Caco-2 (cell line): ENCODE results near the gene GNG3. TPM values are rescaled to one million over a fixed set of nuclear protein-coding genes. Genes with fewer than 3 reads are reported as not detected.
"Not testable (repeated sequence)": the region's sequence is repeated elsewhere in the genome, so short reads cannot be mapped to it uniquely, and the experiment has no call there.

Source experiments
- BruUV-seq: library from RNA; stranded (reverse); fragments of 400-500 nt; replicated peaks from 2 replicates; lab custom pipeline; 2021; lab: Mats Ljungman, UMichigan
- CTCF ChIA-PET: fragments of 300-600 bp; sonication (Branson Sonifier 250); formaldehyde crosslinking; loops from one replicate; lab custom pipeline; 2022; ENCODE audit warnings: antibody characterized with exemption; lab: Charles Lee
- POLR2A ChIA-PET: fragments of 300-600 bp; sonication (Branson Sonifier 250); formaldehyde crosslinking; loops from one replicate; lab custom pipeline; 2022; ENCODE audit warnings: antibody characterized with exemption; lab: Charles Lee
- DNase-seq, 2 experiments: peaks; one replicate each; pipeline versions ENCODE4 v3.0.0 to v3.0.0-alpha.2; 2020 to 2022
- H3K27me3 ChIP-seq: replicated peaks from 2 replicates; pipeline ENCODE4 v1.6.0; 2011; ENCODE audit warnings: low read length; ENCODE audit not compliant: control insufficient read depth, insufficient read depth
- H3K36me3 ChIP-seq: 2 replicates; pipeline ENCODE4 v1.5.1; 2011; ENCODE audit warnings: low read length; ENCODE audit not compliant: control insufficient read depth, insufficient read depth
- H3K4me1 ChIP-seq: fragments of 250-450 bp; sonication (Bioruptor Pico); 2 replicates; pipeline ENCODE4 v1.5.1; 2020; ENCODE audit warnings: mild to moderate bottlenecking
- H3K4me3 ChIP-seq: 2 replicates; pipeline ENCODE4 v1.5.1; 2011; ENCODE audit warnings: low read depth, mild to moderate bottlenecking, control low read depth, low read length
- H3K9me3 ChIP-seq: fragments of 250-450 bp; sonication (Bioruptor Pico); 2 replicates; pipeline ENCODE4 v1.5.1; 2020; ENCODE audit warnings: mild to moderate bottlenecking, moderate library complexity
- H3K27ac Mint-ChIP-seq: one replicate; pipeline ENCODE4 v1.8.0; 2022; ENCODE audit warnings: mixed read lengths; ENCODE audit not compliant: unreplicated experiment
- H3K27me3 Mint-ChIP-seq: one replicate; pipeline ENCODE4 v1.8.0; 2022; ENCODE audit warnings: mixed read lengths; ENCODE audit not compliant: insufficient read depth, unreplicated experiment
- H3K36me3 Mint-ChIP-seq: one replicate; pipeline ENCODE4 v1.8.0; 2022; ENCODE audit warnings: mild to moderate bottlenecking, mixed read lengths; ENCODE audit not compliant: insufficient read depth, unreplicated experiment
- H3K4me1 Mint-ChIP-seq: one replicate; pipeline ENCODE4 v1.8.0; 2022; ENCODE audit warnings: low read depth, mixed read lengths; ENCODE audit not compliant: unreplicated experiment
- H3K4me3 Mint-ChIP-seq: one replicate; pipeline ENCODE4 v1.8.0; 2022; ENCODE audit warnings: mild to moderate bottlenecking, moderate library complexity, mixed read lengths; ENCODE audit not compliant: unreplicated experiment
- H3K9me3 Mint-ChIP-seq: one replicate; pipeline ENCODE4 v1.8.0; 2022; ENCODE audit warnings: mixed read lengths; ENCODE audit not compliant: unreplicated experiment
- CTCF ChIP-seq, 2 experiments: fragments of 200-600 bp in 1 of 2; IDR thresholded peaks; 1 replicate in 1 of 2; 2 replicates in 1 of 2; pipeline versions ENCODE4 v1.5.1 to v1.8.0; 2011 to 2022; ENCODE audit warnings: antibody characterized with exemption in 1 of 2, control low read depth in 1 of 2, inconsistent platforms in 1 of 2, low read depth in 1 of 2, low read length in 1 of 2, mild to moderate bottlenecking in 1 of 2, moderate library complexity in 1 of 2; ENCODE audit not compliant: insufficient read depth in 1 of 2, severe bottlenecking in 1 of 2, unreplicated experiment in 1 of 2
- intact Hi-C: fragments of 100-400 bp; cut with micrococcal nuclease; formaldehyde crosslinking; loops from one replicate; pipeline ENCODE4 v1.10.0; 2022; ENCODE audit not compliant: unreplicated experiment
- total RNA-seq: library from RNA; stranded (reverse); gene quantifications from 2 replicates; pipeline ENCODE4 v1.2.3, GENCODE V29; 2022

The GNG3 gene
- total RNA-seq, 1 experiment from 2014 or later, result not detected

GRCh38 chr11:62737196-62737595, 29.7 kb downstream of the GNG3 start:
- H3K36me3 ChIP-seq, result no peaks in the 10 kb centered on the region
- CTCF ChIA-PET, result no interaction called here
- no peaks in the 10 kb centered on the region for H3K9me3 Mint-ChIP-seq

DNA sequence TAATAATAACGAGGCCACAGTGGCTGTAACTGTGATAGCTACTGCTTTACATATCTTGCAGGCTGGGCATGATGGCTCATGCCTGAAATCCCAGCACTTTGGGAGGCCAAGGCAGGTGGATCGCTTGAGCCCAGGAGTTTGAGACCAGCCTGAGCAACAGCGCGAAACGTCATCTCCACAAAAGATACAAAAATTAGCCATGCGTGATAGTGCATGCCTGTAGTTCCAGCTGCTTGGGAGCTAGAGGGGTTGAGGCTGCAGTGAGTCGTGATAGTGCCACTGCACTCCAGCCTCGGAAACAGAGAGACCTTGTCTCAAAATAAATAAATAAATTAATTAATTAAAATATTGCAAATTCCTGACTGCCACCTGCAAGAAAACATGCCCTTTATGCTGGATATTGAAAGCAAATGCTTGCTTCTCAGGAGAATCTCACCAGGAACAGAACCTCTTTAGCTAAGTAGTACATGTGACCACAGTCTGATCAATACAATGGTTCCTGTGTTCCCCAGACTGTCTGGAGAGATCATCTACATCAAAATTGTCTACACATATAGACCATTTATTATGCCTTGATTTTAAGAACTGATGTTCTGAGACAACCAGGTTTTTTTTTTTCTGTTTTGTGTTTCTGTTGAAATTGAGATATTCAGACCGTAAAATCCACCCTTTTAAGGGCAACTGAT, 40.1 kb downstream of the GNG3 start:
- DNase-seq, result no peak
- Histone ChIP-seq H3K27me3 (no peaks in the 10 kb centered on the region), H3K9me3 (no peaks in the 10 kb centered on the region), H3K4me1 (no peaks in the 10 kb centered on the region), H3K36me3 (no peaks in the 10 kb centered on the region; the same call in none of the 2 replicates), H3K4me3 (no peak overlapping the region)
- intact Hi-C loops, result no loop called here
- Mint-ChIP-seq H3K27me3 (no peaks in the 10 kb centered on the region), H3K36me3 (peaks cover 5% of the 10 kb centered on the region), H3K27ac (no peak overlapping the region), H3K4me3 (no peak overlapping the region), H3K4me1 (no peaks in the 10 kb centered on the region), H3K9me3 (no peaks in the 10 kb centered on the region)
- ChIA-PET POLR2A (no interaction called here), CTCF (interaction anchor here (1.3 to 1.5 kb wide), 2 partner anchors 22 to 39 kb away, joined by 3 to 4 read pairs; no protein-coding TSS in a partner anchor)
- no TSS peak for BruUV-seq
- TF ChIP-seq CTCF (IDR thresholded peaks at IDR 0.05; ENCODE audit: insufficient read depth in 1 of 2, low read depth in 1 of 2, low read length in 1 of 2, severe bottlenecking in 1 of 2, unreplicated experiment in 1 of 2), result no peak

More at GRCh38 chr11:62737196-62737595, 29.7 kb downstream of the GNG3 start:
- no peaks in the 10 kb centered on the region for H3K9me3 ChIP-seq
- no TSS peak for BruUV-seq
- POLR2A ChIA-PET, result interaction anchor here (0.6 kb wide), 1 partner anchor 45 kb away, joined by 3 read pairs; no protein-coding TSS in a partner anchor
- no peak overlapping the region for H3K4me3 Mint-ChIP-seq
- no peak for DNase-seq
- H3K4me1 ChIP-seq, result no peaks in the 10 kb centered on the region
- H3K27me3 ChIP-seq, result no peaks in the 10 kb centered on the region
- H3K36me3 Mint-ChIP-seq, result peaks cover 62% of the 10 kb centered on the region
- intact Hi-C loops, result no loop called here
- no peaks in the 10 kb centered on the region for H3K4me1 Mint-ChIP-seq
- no peaks in the 10 kb centered on the region for H3K27me3 Mint-ChIP-seq
- H3K4me3 ChIP-seq, result no peak overlapping the region
- no peak for TF ChIP-seq CTCF (IDR thresholded peaks at IDR 0.05; ENCODE audit: insufficient read depth in 1 of 2, low read depth in 1 of 2, low read length in 1 of 2, severe bottlenecking in 1 of 2, unreplicated experiment in 1 of 2)
- H3K27ac Mint-ChIP-seq, result no peak overlapping the region

GRCh38 chr11:62749931-62750330, 42.5 kb downstream of the GNG3 start:
- BruUV-seq, H3K27ac Mint-ChIP-seq, H3K4me3 ChIP-seq, H3K36me3 ChIP-seq, H3K27me3 Mint-ChIP-seq, H3K4me3 Mint-ChIP-seq, H3K4me1 Mint-ChIP-seq, intact Hi-C loops, H3K9me3 ChIP-seq, H3K9me3 Mint-ChIP-seq, H3K27me3 ChIP-seq, H3K4me1 ChIP-seq, DNase-seq: not testable (repeated sequence)
- POLR2A ChIA-PET, result interaction anchor here (0.7 to 1.8 kb wide), 3 partner anchors 21 to 91 kb away, joined by 3 to 16 read pairs (median 5); partner anchors contain the start of genes HNRNPUL2 and TAF6L
- H3K36me3 Mint-ChIP-seq, result peaks cover 23% of the 10 kb centered on the region
- CTCF ChIA-PET, result interaction anchor here (0.7 kb wide), 1 partner anchor 1502 kb away, joined by 8 read pairs; no protein-coding TSS in a partner anchor
